ENCODE results near the gene HAVCR2.
"Not testable (repeated sequence)": the region's sequence is repeated elsewhere in the genome, so short reads cannot be mapped to it uniquely, and the experiment has no call there.

Gene HAVCR2

DNA sequence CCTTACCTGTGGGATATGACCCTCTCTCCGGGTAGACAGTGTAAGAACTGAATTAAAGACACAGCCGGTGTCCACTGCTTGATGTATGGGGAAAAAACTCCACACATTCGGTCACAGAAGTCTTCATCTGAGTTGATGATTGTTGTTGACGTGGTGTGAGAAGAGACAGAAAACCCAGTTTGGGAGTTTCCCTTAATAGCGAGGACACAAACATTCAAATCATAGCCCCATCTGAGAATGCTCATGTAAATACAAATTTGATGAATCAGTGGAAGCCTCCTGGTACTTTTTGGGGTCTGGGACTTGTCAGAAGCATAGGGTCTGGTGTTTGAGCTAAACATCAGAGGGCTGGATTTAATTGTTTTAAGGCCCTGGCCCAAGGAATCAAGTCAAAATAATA, 60.9 kb downstream of the HAVCR2 start:
- DNase-seq (ENCODE audit: insufficient read length, low spot score) (no peak), FAIRE-seq (no peak)

GRCh38 chr5:157047016-157047415, 61.8 kb downstream of the HAVCR2 start:
- not testable (repeated sequence) for FAIRE-seq; DNase-seq (ENCODE audit: insufficient read length, low spot score)

DNA sequence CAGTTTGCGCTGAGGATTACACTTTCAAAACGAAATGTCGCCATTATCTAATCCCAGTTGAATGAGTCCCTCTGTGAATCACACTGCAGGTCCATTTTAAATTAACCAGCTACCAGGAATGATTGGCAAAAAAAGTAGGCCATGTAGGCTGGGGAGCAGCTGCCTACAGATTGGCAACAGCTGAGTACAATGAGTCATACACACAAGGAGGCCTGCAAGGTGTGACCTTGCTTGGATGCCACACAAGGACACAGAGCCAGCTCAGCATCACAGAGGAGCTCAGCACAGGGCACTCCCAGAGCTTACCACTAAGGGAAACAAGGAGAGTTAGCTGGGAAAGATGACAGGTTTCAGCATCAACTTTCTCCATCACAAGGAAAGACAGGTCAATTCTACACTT, 62.8 kb downstream of the HAVCR2 start:
- no peak for FAIRE-seq
- no peak for DNase-seq (ENCODE audit: insufficient read length, low spot score)

GRCh38 chr5:157045601-157046000, 63.2 kb downstream of the HAVCR2 start:
- DNase-seq (ENCODE audit: insufficient read length, low spot score) (no peak), FAIRE-seq (no peak)

DNA sequence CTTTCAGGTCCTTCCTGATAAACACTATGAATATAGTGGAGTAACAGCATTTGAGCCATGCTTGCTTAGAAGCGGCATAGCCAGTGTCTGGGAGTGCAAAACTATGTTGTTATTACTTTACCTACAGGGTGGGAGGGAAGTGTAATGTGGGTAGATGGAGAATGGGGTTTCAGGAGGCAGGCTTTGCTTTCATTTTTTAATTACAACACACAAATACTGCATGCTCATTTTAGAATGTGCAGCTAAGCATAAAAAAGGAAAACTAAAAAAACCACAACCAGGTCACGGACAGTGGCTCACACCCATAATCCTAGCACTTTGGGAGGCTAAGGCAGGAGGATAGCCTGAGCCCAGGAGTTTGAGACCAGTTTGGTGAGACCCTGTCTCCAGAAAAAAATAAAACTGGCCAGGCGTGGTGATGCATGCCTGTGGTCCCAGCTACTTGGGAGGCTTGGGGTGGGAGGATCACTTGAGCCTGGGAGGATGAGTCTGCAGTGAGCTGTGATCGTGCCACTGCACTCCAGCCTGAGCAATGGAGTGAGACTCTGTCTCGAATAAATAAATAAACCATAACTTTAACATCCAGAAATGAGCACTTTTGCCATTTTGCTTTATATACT, 70.2 kb downstream of the HAVCR2 start:
- FAIRE-seq (peak; percentile 23), DNase-seq (ENCODE audit: insufficient read length, low spot score) (no peak)
